HepG2 (cell line): ENCODE data around the gene MUC22. TPM values are rescaled to one million over a fixed set of nuclear protein-coding genes. Genes with fewer than 3 reads are reported as not detected.

ENCODE experiments used
- ATF4 ChIP-seq, 2 experiments: fragments of 450-650 bp in 1 of 2; sonication (generic) in 1 of 2; formaldehyde crosslinking; IDR thresholded peaks; 2 replicates each; pipeline versions ENCODE4 v1.5.0 to v1.8.0; 2020 to 2022; ENCODE audit warnings: mild to moderate bottlenecking in 1 of 2, missing genetic modification reagents in 1 of 2
- FOXP1 ChIP-seq, 2 experiments: fragments of 450-650 bp in 1 of 2; IDR thresholded peaks; 2 replicates each; pipeline ENCODE4 v1.6.1; 2017 to 2018; ENCODE audit warnings: antibody characterized with exemption in 1 of 2
- HDAC2 ChIP-seq: sonication (generic); formaldehyde crosslinking; IDR thresholded peaks from 2 replicates; pipeline ENCODE4 v1.4.0; 2020; ENCODE audit warnings: missing genetic modification reagents
- HINFP ChIP-seq: sonication (generic); formaldehyde crosslinking; IDR thresholded peaks from 2 replicates; pipeline ENCODE4 v1.4.0; 2020; ENCODE audit warnings: low read depth, mild to moderate bottlenecking, missing genetic modification reagents
- HNRNPL ChIP-seq: fragments of 200-400 bp; formaldehyde crosslinking; IDR thresholded peaks from 2 replicates; pipeline ENCODE4 v1.6.1; 2017; ENCODE audit warnings: mild to moderate bottlenecking, low read depth, low read length
- KDM4B ChIP-seq: sonication (generic); formaldehyde crosslinking; IDR thresholded peaks from 2 replicates; pipeline ENCODE4 v1.4.0; 2020; ENCODE audit warnings: missing genetic modification reagents
- NCOA1 ChIP-seq: sonication (generic); formaldehyde crosslinking; IDR thresholded peaks from 2 replicates; pipeline ENCODE4 v1.9.0; 2021; ENCODE audit warnings: missing genetic modification reagents
- NFKBIZ ChIP-seq: IDR thresholded peaks from 2 replicates; pipeline ENCODE4 v1.6.1; 2018; ENCODE audit warnings: missing genetic modification reagents, missing compliant biosample characterization
- POGZ ChIP-seq: sonication (generic); formaldehyde crosslinking; IDR thresholded peaks from 2 replicates; pipeline ENCODE4 v1.4.0; 2020; ENCODE audit warnings: mild to moderate bottlenecking, missing genetic modification reagents
- PRDM4 ChIP-seq: sonication (generic); formaldehyde crosslinking; IDR thresholded peaks from 2 replicates; pipeline ENCODE4 v1.9.0; 2021; ENCODE audit warnings: missing genetic modification reagents, borderline replicate concordance
- TRIM22 ChIP-seq: fragments of 450-650 bp; IDR thresholded peaks from 2 replicates; pipeline ENCODE4 v1.6.1; 2017
- ZBTB46 ChIP-seq: sonication (generic); formaldehyde crosslinking; IDR thresholded peaks from 2 replicates; pipeline ENCODE4 v1.4.0; 2020; ENCODE audit warnings: mild to moderate bottlenecking, missing genetic modification reagents, borderline replicate concordance
- ZFP90 ChIP-seq: sonication (generic); formaldehyde crosslinking; IDR thresholded peaks from 2 replicates; pipeline ENCODE4 v1.8.0; 2022; ENCODE audit warnings: missing genetic modification reagents, mild to moderate bottlenecking, inconsistent platforms, borderline replicate concordance
- ZNF232 ChIP-seq: sonication (generic); formaldehyde crosslinking; IDR thresholded peaks from 2 replicates; pipeline ENCODE4 v1.4.0; 2020; ENCODE audit warnings: missing genetic modification reagents, borderline replicate concordance
- ZNF235 ChIP-seq: sonication (generic); formaldehyde crosslinking; IDR thresholded peaks from 2 replicates; pipeline ENCODE4 v1.8.1; 2023; ENCODE audit warnings: mild to moderate bottlenecking, missing genetic modification reagents, borderline replicate concordance
- ZNF44 ChIP-seq: sonication (generic); formaldehyde crosslinking; IDR thresholded peaks from 2 replicates; pipeline ENCODE4 v1.5.1; 2020; ENCODE audit warnings: mild to moderate bottlenecking, missing genetic modification reagents
- ZNF468 ChIP-seq: sonication (generic); formaldehyde crosslinking; IDR thresholded peaks from 2 replicates; pipeline ENCODE4 v1.8.0; 2022; ENCODE audit warnings: mild to moderate bottlenecking, moderate library complexity, missing genetic modification reagents
- ZNF552 ChIP-seq: sonication (generic); formaldehyde crosslinking; IDR thresholded peaks from 2 replicates; pipeline ENCODE4 v1.9.0; 2022; ENCODE audit warnings: missing genetic modification reagents, mild to moderate bottlenecking, borderline replicate concordance
- ZNF670 ChIP-seq: sonication (generic); formaldehyde crosslinking; IDR thresholded peaks from 2 replicates; pipeline ENCODE4 v1.8.0; 2022; ENCODE audit warnings: mild to moderate bottlenecking, missing genetic modification reagents, borderline replicate concordance
- ZNF839 ChIP-seq: sonication (generic); formaldehyde crosslinking; IDR thresholded peaks from 2 replicates; pipeline ENCODE4 v1.4.0; 2020; ENCODE audit warnings: missing genetic modification reagents, mild to moderate bottlenecking, borderline replicate concordance
- ZSCAN12 ChIP-seq: sonication (generic); formaldehyde crosslinking; IDR thresholded peaks from 2 replicates; pipeline ENCODE4 v1.9.0; 2021; ENCODE audit warnings: mild to moderate bottlenecking, missing genetic modification reagents
- ZSCAN5A ChIP-seq: sonication (generic); formaldehyde crosslinking; IDR thresholded peaks from 2 replicates; pipeline ENCODE4 v1.8.0; 2022; ENCODE audit warnings: mild to moderate bottlenecking, missing genetic modification reagents, borderline replicate concordance
- polyA plus RNA-seq, 8 experiments: library from polyadenylated mRNA; depleted of rRNA in 3 of 8; stranded (reverse) in 7 of 8; unstranded in 1 of 8; fragments of >200 nt; fragmentation: Illumina TruSeq in 4 of 8; extraction: Trizol in 4 of 8; gene quantifications; 2 replicates each; pipeline versions ENCODE4 v1.2.1 to v1.2.3, GENCODE V29; 2011 to 2016; ENCODE audit warnings: low read depth in 4 of 8, missing spikeins in 1 of 8, mixed read lengths in 1 of 8; ENCODE audit not compliant: insufficient read depth in 1 of 8
- total RNA-seq, 5 experiments: library from RNA; depleted of rRNA; stranded (reverse); fragments of >200 nt; fragmentation: Illumina TruSeq; extraction: Trizol; gene quantifications; 2 replicates each; pipeline ENCODE4 v1.2.3, GENCODE V29; 2016; ENCODE audit warnings: low read depth in 1 of 5

MUC22 gene
- total and polyA plus RNA-seq, 2 of the 13 experiments (the other 11 are each of a cell fraction or from before 2014, with no cell fraction given): not detected

- TF ChIP-seq ZBTB46 (CRISPR knock-in tag) (no peak), NFKBIZ (no peak), ZSCAN5A (CRISPR knock-in tag) (no peak), ATF4 (CRISPR knock-in tag; IDR thresholded peaks at IDR 0.05) (no peak), ZNF468 (CRISPR knock-in tag) (no peak), ZNF44 (CRISPR knock-in tag) (no peak), ZNF235 (no peak), ZNF839 (CRISPR knock-in tag) (no peak), HDAC2 (CRISPR knock-in tag) (no peak), NCOA1 (no peak), KDM4B (CRISPR knock-in tag) (no peak), ZNF670 (no peak), HINFP (CRISPR knock-in tag) (no peak), HNRNPL (no peak), PRDM4 (CRISPR knock-in tag) (no peak), POGZ (CRISPR knock-in tag) (no peak), TRIM22 (no peak), FOXP1 (IDR thresholded peaks at IDR 0.05) (no peak), FOXP1 (CRISPR knock-in tag; IDR thresholded peaks at IDR 0.05) (no peak), ZSCAN12 (CRISPR knock-in tag) (no peak), ZFP90 (no peak), ZNF232 (CRISPR knock-in tag) (no peak), ZNF552 (CRISPR knock-in tag) (no peak)
Observed at GRCh38 chr6:31011153-31011552, 879 bp downstream of the MUC22 start (continued).
